Measurements from ENCODE around the gene C9. TPM values are rescaled to one million over a fixed set of nuclear protein-coding genes. Genes with fewer than 3 reads are reported as not detected.

C9 gene
- total RNA-seq, 2 donors from 2014 or later, result not detected

Other genes starting within 250 kb of the C9 start
- gene FYB1, start 144.9 kb downstream of the C9 start, total RNA-seq, result 1 to 10 TPM; 2.9 to 3.0 TPM
- gene DAB2, start 60.5 kb upstream of the C9 start, total RNA-seq, result 10 to 100 TPM; 33.9 to 39.4 TPM